ENCODE data around the gene SIK2. TPM values are rescaled to one million over a fixed set of nuclear protein-coding genes. Genes with fewer than 3 reads are reported as not detected.

The SIK2 gene
- total RNA-seq, 2 donors from 2014 or later, result 16.2 to 21.3 TPM

GRCh38 chr11:111676878-111677585 is 74.8 kb downstream of the SIK2 start:
- no peak for TF ChIP-seq CTCF (IDR thresholded peaks at IDR 0.05)
- Histone ChIP-seq H3K4me1 (no peaks in the 10 kb centered on the region), H3K36me3 (no peaks in the 10 kb centered on the region), H3K9me3 (no peaks in the 10 kb centered on the region), H3K4me3 (no peak overlapping the region), H3K27ac (no peak overlapping the region), H3K9ac (ENCODE audit: low read depth in 2 of 2, low read length in 2 of 2) (no peak overlapping the region), H3K27me3 (no peaks in the 10 kb centered on the region)
- intact Hi-C loops (cut with DNase I), result no loop called here
- DNase-seq, result no peak

- intact Hi-C loops (cut with DNase I), result no loop called here
- Histone ChIP-seq H3K27ac (no peak overlapping the region), H3K27me3 (no peaks in the 10 kb centered on the region), H3K9ac (ENCODE audit: low read depth in 2 of 2, low read length in 2 of 2) (no peak overlapping the region), H3K4me1 (no peaks in the 10 kb centered on the region), H3K9me3 (no peaks in the 10 kb centered on the region), H3K4me3 (no peak overlapping the region), H3K36me3 (no peaks in the 10 kb centered on the region)
- no peak for DNase-seq
- TF ChIP-seq CTCF (IDR thresholded peaks at IDR 0.05), result no peak
Measured at GRCh38 chr11:111680486-111681175, 78.4 kb downstream of the SIK2 start.

- H3K27ac ChIP-seq, result no peak overlapping the region
- no peak for TF ChIP-seq CTCF (IDR thresholded peaks at IDR 0.05)
- H3K4me3 ChIP-seq, result no peak overlapping the region
- H3K36me3 ChIP-seq, result peaks cover 4% of the 10 kb centered on the region
- H3K4me1 ChIP-seq, result no peaks in the 10 kb centered on the region
- no peaks in the 10 kb centered on the region for H3K27me3 ChIP-seq
- no peak for DNase-seq
- H3K9ac ChIP-seq (ENCODE audit: low read depth in 2 of 2, low read length in 2 of 2), result no peak overlapping the region
- intact Hi-C loops (cut with DNase I), result no loop called here
- H3K9me3 ChIP-seq, result no peaks in the 10 kb centered on the region
Measured at GRCh38 chr11:111683806-111684205, 81.6 kb downstream of the SIK2 start.

- no peak for DNase-seq
- Histone ChIP-seq H3K36me3 (peaks cover 5% of the 10 kb centered on the region), H3K4me3 (no peak overlapping the region), H3K27me3 (no peaks in the 10 kb centered on the region), H3K4me1 (no peaks in the 10 kb centered on the region), H3K9me3 (no peaks in the 10 kb centered on the region), H3K27ac (no peak overlapping the region), H3K9ac (ENCODE audit: low read depth in 2 of 2, low read length in 2 of 2) (no peak overlapping the region)
- no peak for TF ChIP-seq CTCF (IDR thresholded peaks at IDR 0.05)
- intact Hi-C loops (cut with DNase I), result no loop called here
Measured at GRCh38 chr11:111684251-111684650, 82.0 kb downstream of the SIK2 start.

- Histone ChIP-seq H3K27ac (no peak overlapping the region), H3K9me3 (no peaks in the 10 kb centered on the region), H3K4me3 (no peak overlapping the region), H3K4me1 (no peaks in the 10 kb centered on the region), H3K9ac (ENCODE audit: low read depth in 2 of 2, low read length in 2 of 2) (no peak overlapping the region), H3K36me3 (peaks cover 5% of the 10 kb centered on the region), H3K27me3 (no peaks in the 10 kb centered on the region)
- no peak for TF ChIP-seq CTCF (IDR thresholded peaks at IDR 0.05)
- intact Hi-C loops (cut with DNase I), result no loop called here
- DNase-seq, result no peak
Measured at GRCh38 chr11:111688013-111688412, 85.8 kb downstream of the SIK2 start.

All from colonic mucosa (tissue), 4 donors.